Type B pancreatic cell (in vitro differentiated cells): ENCODE results near the gene MRPS27. TPM values are rescaled to one million over a fixed set of nuclear protein-coding genes. Genes with fewer than 3 reads are reported as not detected.

Source experiments
- DNase-seq: peaks from one replicate; pipeline ENCODE4 v3.0.0; 2021; ENCODE audit warnings: mixed read lengths; ENCODE audit not compliant: unreplicated experiment; ENCODE audit errors: extremely low spot score
- H3K27ac Mint-ChIP-seq: 2 replicates; pipeline ENCODE4 v1.8.0; 2021; ENCODE audit warnings: mild to moderate bottlenecking, mixed read lengths
- H3K27me3 Mint-ChIP-seq: 2 replicates; pipeline ENCODE4 v1.8.0; 2021; ENCODE audit warnings: mixed read lengths
- H3K36me3 Mint-ChIP-seq: 2 replicates; pipeline ENCODE4 v1.8.0; 2021; ENCODE audit warnings: mixed read lengths
- H3K4me1 Mint-ChIP-seq: one replicate; pipeline ENCODE4 v1.8.0; 2021; ENCODE audit warnings: mixed read lengths; ENCODE audit not compliant: unreplicated experiment
- H3K4me3 Mint-ChIP-seq: 2 replicates; pipeline ENCODE4 v1.8.0; 2021; ENCODE audit warnings: mild to moderate bottlenecking, mixed read lengths
- H3K9me3 Mint-ChIP-seq: 2 replicates; pipeline ENCODE4 v1.8.0; 2021; ENCODE audit warnings: mixed read lengths
- total RNA-seq: library from RNA; stranded (reverse); gene quantifications from 2 replicates; pipeline ENCODE4 v1.2.1, GENCODE V29; 2021; ENCODE audit warnings: low replicate concordance
- TF ChIP-seq, protein P1 (sequence below): fragments of 200-600 bp; sonication (generic); conservative IDR thresholded peaks from 2 replicates; pipeline ENCODE4 v1.5.0; 2021; ENCODE audit warnings: antibody characterized with exemption, mild to moderate bottlenecking

Gene MRPS27
- total RNA-seq, 1 donor from 2014 or later: 66.3 TPM

DNA sequence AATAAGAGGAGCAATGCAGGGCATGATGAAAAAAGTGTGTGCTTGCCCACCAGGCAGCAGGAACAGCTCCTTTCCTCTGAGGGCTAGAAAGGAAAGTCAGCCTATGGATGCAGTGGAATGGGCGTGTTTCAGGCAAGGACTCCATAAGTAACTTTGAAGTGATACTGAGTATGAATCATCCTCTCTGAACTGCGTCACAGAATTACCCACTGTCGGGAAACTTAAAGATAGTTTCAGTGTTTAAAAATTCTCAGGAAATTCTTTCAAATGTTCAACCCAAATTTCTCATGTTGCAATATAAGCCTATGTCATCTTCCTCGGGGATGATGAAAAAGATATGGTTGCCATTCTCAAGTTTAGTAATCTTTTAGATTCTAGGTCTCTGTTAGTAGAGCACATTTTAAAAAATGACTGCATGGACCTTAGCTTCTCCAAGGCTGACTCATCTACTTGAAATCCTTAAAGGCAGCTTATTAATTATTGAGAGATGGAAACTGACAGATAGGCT, 27.8 kb upstream of the MRPS27 start:
- no peak for DNase-seq
- TF ChIP-seq, protein P1, sequence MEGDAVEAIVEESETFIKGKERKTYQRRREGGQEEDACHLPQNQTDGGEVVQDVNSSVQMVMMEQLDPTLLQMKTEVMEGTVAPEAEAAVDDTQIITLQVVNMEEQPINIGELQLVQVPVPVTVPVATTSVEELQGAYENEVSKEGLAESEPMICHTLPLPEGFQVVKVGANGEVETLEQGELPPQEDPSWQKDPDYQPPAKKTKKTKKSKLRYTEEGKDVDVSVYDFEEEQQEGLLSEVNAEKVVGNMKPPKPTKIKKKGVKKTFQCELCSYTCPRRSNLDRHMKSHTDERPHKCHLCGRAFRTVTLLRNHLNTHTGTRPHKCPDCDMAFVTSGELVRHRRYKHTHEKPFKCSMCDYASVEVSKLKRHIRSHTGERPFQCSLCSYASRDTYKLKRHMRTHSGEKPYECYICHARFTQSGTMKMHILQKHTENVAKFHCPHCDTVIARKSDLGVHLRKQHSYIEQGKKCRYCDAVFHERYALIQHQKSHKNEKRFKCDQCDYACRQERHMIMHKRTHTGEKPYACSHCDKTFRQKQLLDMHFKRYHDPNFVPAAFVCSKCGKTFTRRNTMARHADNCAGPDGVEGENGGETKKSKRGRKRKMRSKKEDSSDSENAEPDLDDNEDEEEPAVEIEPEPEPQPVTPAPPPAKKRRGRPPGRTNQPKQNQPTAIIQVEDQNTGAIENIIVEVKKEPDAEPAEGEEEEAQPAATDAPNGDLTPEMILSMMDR: no peak
- no peaks in the 10 kb centered on the region for H3K9me3 Mint-ChIP-seq
- H3K27me3 Mint-ChIP-seq: no peaks in the 10 kb centered on the region
- no peaks in the 10 kb centered on the region for H3K4me1 Mint-ChIP-seq
- peaks cover 27% of the 10 kb centered on the region for H3K36me3 Mint-ChIP-seq
- no peak overlapping the region for H3K4me3 Mint-ChIP-seq
- peak overlapping the region; percentile 90 for H3K27ac Mint-ChIP-seq

DNA sequence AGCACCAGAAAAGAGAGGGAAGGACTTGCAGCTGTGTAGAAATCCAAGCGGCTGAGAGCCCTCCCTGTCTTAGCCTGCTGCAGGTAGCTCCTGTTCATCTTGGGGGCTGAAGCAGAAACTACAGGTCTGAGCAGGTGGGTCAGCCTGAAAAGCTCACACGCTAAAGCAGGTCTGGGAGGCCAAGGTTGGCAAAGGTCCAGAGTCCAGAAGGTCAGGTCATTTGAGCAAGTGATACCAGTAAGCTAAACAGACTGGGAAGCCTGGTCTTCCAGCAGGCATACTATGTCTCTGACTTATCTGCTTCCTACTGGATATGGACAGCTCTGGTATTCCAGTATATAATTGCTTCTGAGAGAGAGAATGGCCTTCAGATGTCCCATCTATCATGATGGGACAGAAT, 26.4 kb upstream of the MRPS27 start:
- Mint-ChIP-seq H3K4me1 (no peaks in the 10 kb centered on the region), H3K36me3 (peaks cover 28% of the 10 kb centered on the region), H3K27me3 (no peaks in the 10 kb centered on the region), H3K27ac (peak overlapping the region; percentile 65), H3K9me3 (no peaks in the 10 kb centered on the region), H3K4me3 (no peak overlapping the region)
- TF ChIP-seq, protein P1: no peak
- no peak for DNase-seq

DNA sequence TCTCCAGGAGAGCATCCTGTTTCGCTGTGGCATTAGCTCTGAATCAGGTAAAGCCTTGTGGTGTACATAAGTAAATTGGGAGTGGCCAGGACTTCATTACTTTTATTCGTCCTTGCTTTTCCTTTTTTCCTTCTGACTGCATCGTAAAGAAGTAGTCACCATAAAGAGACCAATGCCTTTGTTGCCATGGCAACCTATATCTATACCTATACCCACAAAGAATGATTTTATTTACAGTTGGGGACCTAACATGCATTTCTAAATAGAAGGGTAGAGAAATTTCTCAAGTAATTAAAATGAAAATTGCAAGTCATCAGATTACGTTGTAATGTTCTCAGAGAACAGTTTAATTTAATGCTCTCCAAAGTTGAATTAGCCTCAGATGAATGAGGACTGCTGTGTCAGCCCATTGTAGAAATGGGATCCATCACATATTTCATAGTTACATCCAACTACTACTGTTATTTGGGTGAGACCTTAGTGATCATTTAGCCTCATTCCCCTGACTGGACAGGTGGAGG, 18.7 kb upstream of the MRPS27 start:
- Mint-ChIP-seq H3K27ac (peak overlapping the region; percentile 68), H3K9me3 (no peaks in the 10 kb centered on the region), H3K4me3 (no peak overlapping the region), H3K4me1 (peaks cover 9% of the 10 kb centered on the region), H3K27me3 (no peaks in the 10 kb centered on the region), H3K36me3 (peaks cover 36% of the 10 kb centered on the region)
- TF ChIP-seq, protein P1: no peak
- no peak for DNase-seq

DNA sequence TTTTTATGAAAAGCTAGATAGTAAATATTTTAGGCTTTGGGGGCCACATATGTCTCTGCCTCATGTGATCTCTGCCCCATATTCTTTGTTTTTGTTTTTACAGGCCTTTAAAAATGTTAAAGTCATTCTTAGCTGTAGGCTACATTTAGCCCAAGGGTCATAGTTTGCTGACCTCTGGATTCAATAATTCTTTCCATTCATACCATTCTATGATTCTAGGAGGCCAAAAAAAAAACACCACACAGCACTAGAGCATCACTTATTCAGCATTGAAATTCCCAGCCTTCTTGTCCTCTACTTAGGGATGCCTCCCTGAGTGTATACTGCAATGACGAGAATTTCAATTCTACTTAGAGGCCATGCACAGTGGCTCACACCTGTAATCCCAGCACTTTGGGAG, 17.1 kb upstream of the MRPS27 start:
- no peak overlapping the region for H3K4me3 Mint-ChIP-seq
- TF ChIP-seq, protein P1: no peak
- no peaks in the 10 kb centered on the region for H3K27me3 Mint-ChIP-seq
- H3K4me1 Mint-ChIP-seq: peaks cover 9% of the 10 kb centered on the region
- no peaks in the 10 kb centered on the region for H3K9me3 Mint-ChIP-seq
- peaks cover 33% of the 10 kb centered on the region for H3K36me3 Mint-ChIP-seq
- peak overlapping the region; percentile 76 for H3K27ac Mint-ChIP-seq
- no peak for DNase-seq

DNA sequence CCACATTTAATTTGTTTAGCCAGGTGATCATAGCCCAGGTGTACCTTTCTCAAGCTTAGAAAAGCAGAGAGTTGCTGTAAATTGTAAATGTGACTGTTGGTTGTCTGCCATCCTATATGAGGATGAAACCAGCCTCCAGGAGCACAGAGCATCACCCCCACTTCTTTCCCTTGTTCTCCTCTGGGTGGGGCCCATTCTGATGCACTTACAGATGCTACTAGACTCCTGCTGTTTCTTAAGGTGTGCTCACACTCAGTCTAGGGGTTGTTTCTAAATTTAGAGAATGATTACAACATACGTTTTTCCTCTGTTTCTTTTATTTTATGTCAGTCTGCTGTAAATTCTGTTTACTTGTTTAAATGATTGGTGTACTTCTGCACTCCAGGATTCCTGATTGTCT, 10.7 kb upstream of the MRPS27 start:
- no peak overlapping the region for H3K4me3 Mint-ChIP-seq
- TF ChIP-seq, protein P1: no peak
- no peaks in the 10 kb centered on the region for H3K9me3 Mint-ChIP-seq
- peaks cover 39% of the 10 kb centered on the region for H3K36me3 Mint-ChIP-seq
- H3K27me3 Mint-ChIP-seq: no peaks in the 10 kb centered on the region
- H3K27ac Mint-ChIP-seq: no peak overlapping the region
- no peaks in the 10 kb centered on the region for H3K4me1 Mint-ChIP-seq
- DNase-seq: no peak
